Small intestine (tissue), 7 donors: ENCODE measurements around the gene SVEP1. TPM values are rescaled to one million over a fixed set of nuclear protein-coding genes. Genes with fewer than 3 reads are reported as not detected.
A peak's percentile ranks its signal among the peaks of the same experiment; 100 is the strongest.

Source experiments
- DNase-seq, 2 donors: peaks; one replicate each; pipeline versions ENCODE4 v3.0.0 to v3.0.0-alpha.2; 2013
- FAIRE-seq: peaks from 2 replicates; lab custom pipeline; 2012; peaks lifted over from hg19 to GRCh38; lab: Jason Lieb, UNC
- H3K27ac ChIP-seq, 3 donors: one replicate each; pipeline ENCODE4 v1.5.1; 2013; ENCODE audit warnings: low read length in 2 of 3, mild to moderate bottlenecking in 2 of 3, control low read depth in 1 of 3, inconsistent platforms in 1 of 3, low read depth in 1 of 3, moderate library complexity in 1 of 3
- H3K27me3 ChIP-seq, 3 donors: one replicate each; pipeline ENCODE4 v1.6.1; 2013; ENCODE audit warnings: low read length in 3 of 3, inconsistent platforms in 1 of 3; ENCODE audit not compliant: control insufficient read depth in 3 of 3, insufficient read depth in 3 of 3
- H3K36me3 ChIP-seq, 3 donors: one replicate each; pipeline ENCODE4 v1.6.1; 2013; ENCODE audit warnings: low read length in 3 of 3, inconsistent platforms in 1 of 3, low read depth in 1 of 3, mild to moderate bottlenecking in 1 of 3, moderate library complexity in 1 of 3; ENCODE audit not compliant: control insufficient read depth in 3 of 3, insufficient read depth in 2 of 3
- H3K4me1 ChIP-seq, 3 donors: one replicate each; pipeline ENCODE4 v1.6.1; 2013; ENCODE audit warnings: low read length in 2 of 3, inconsistent platforms in 1 of 3, low read depth in 1 of 3, mild to moderate bottlenecking in 1 of 3, moderate library complexity in 1 of 3; ENCODE audit not compliant: control insufficient read depth in 3 of 3, insufficient read depth in 2 of 3
- H3K4me3 ChIP-seq, 3 donors: one replicate each; pipeline ENCODE4 v1.5.1; 2013; ENCODE audit warnings: low read length in 3 of 3, control low read depth in 1 of 3, inconsistent platforms in 1 of 3, low read depth in 1 of 3, mild to moderate bottlenecking in 1 of 3, moderate library complexity in 1 of 3
- H3K9me3 ChIP-seq, 2 donors: one replicate each; pipeline ENCODE4 v1.6.1; 2013; ENCODE audit warnings: low read depth in 1 of 2, low read length in 1 of 2; ENCODE audit not compliant: control insufficient read depth in 2 of 2, insufficient read depth in 1 of 2
- WGBS, 3 donors: extraction: QIAGEN DNeasy Blood & Tissue Kit; methylation state at CpG; one replicate each; pipeline ENCODE4 v1.1.7; 2013; 5-methylcytosine and 5-hydroxymethylcytosine counted together
- polyA plus RNA-seq, 4 donors: library from polyadenylated mRNA; stranded (reverse) in 3 of 4; unstranded in 1 of 4; fragments of 200-250 nt in 3 of 4; fragments of 120-200 nt in 1 of 4; gene quantifications; one replicate each; pipeline versions ENCODE4 v1.2.1 to v1.2.3, GENCODE V29; 2013
- donor health status: healthy with polysubstance abuse.
- donor health status: control.
- donor health status: control.
- donor health status: Bipolar disorder and iron deficiency.
- donor health status: healthy.

The SVEP1 gene
- polyA plus RNA-seq, 4 donors: under 0.01 to 5.8 (median 2.3) TPM

DNA sequence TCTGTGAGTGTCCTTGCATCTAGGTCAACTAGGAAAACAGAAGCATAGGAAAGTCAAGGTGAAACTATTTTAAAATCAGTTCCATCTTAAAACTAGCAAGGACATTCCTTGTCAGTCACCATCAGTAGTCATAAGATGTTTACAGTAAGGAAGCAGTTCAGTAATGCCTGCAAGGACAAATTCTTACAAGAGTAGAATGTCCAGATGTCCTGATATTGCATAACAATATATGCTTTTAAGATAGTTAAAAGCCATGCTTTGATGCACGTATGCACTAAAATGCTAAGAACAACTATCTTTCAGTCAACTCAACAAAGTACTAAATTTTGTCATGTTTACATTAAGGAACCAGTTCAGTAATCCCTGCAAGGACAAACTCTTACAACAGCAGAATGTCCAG lies 11.3 kb upstream of the SVEP1 start:
- DNase-seq: no peak
- FAIRE-seq: no peak
- Histone ChIP-seq H3K27me3 (no peaks in the 10 kb centered on the region), H3K27ac (no peak overlapping the region), H3K4me3 (no peak overlapping the region), H3K9me3 (no peaks in the 10 kb centered on the region), H3K36me3 (no peaks in the 10 kb centered on the region), H3K4me1 (no peaks in the 10 kb centered on the region)
- WGBS, 3 donors: 79% methylated on average over 1 of the region's 1 CpG

DNA sequence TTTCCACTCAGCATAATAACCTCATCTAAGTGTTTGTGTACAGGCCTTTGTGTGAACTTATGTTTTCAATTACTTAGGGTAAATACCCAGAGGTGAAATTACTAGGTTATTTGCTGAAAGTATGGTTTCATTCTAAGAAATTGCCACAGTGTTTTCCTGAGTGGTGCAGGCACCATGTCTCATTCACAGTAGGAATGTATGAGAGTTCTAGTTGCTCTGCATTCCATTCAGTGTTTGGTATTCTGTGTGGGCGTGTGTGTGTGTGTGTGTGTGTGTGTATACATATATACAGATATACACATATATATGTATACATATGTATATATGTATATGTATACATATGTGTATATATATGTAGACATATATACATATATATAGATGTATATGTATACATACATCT lies 8.8 kb upstream of the SVEP1 start:
- DNase-seq (no peak), FAIRE-seq (no peak)
- H3K4me1 ChIP-seq: no peaks in the 10 kb centered on the region
- no peaks in the 10 kb centered on the region for H3K27me3 ChIP-seq
- no peak overlapping the region for H3K4me3 ChIP-seq
- no peak overlapping the region for H3K27ac ChIP-seq
- H3K36me3 ChIP-seq: no peaks in the 10 kb centered on the region
- 69 to 84% (median 75%) methylated on average over 1 of the region's 1 CpG for WGBS, 3 donors
- H3K9me3 ChIP-seq: no peaks in the 10 kb centered on the region

DNA sequence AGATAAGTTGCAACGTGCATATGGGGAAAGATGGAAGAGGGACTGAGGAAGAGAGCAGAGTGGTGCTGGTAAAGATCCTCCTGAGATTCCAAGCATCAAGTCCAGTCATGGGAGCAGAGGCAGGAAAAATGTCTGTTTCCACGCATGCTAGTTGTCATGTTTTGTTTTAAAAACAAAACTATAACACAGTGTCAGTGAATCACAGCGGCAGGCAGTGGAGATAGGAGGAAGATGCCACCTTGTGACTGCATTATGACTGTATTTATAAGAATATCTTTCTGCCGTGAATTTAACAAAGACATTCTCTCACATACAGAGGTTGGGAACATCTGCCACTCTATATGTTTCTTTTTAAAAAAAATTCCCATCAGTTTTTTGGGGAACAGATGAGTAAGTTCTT lies 3.7 kb upstream of the SVEP1 start:
- FAIRE-seq: no peak
- no peak for DNase-seq
- H3K27ac ChIP-seq: no peak overlapping the region

DNA sequence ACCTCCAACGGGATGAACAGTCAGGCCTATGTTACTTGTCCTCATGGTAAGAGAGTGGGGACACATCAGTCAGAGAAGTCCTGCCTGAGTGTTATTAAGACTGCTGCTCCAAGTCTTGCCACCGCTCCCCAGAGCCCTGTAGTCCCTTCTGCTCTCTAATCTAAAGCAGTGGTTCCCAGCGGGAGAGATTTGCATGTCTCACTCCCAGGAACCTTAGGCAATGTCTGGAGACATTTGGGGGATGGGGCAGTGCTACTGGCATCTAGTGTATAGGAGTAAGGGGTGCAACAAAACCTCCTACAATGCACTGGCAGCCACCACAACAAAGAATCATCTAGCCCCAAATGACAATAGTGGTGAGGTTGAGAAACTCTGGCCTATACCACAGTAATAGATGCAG lies 2.6 kb upstream of the SVEP1 start:
- H3K27me3 ChIP-seq: peaks cover 9 to 26% (median 10%) of the 10 kb centered on the region in 3 donors
- DNase-seq (no peak), FAIRE-seq (no peak)
- no peak overlapping the region for H3K4me3 ChIP-seq
- H3K27ac ChIP-seq: no peak overlapping the region
- H3K4me1 ChIP-seq: no peaks in the 10 kb centered on the region
- H3K36me3 ChIP-seq: no peaks in the 10 kb centered on the region
- 59 to 69% (median 68%) methylated on average over 3 of the region's 3 CpGs for WGBS, 3 donors
- H3K9me3 ChIP-seq: no peaks in the 10 kb centered on the region

More for the DNA sequence above, 3.7 kb upstream of the SVEP1 start:
- Histone ChIP-seq H3K27me3 (peaks cover 9 to 26% (median 10%) of the 10 kb centered on the region in 3 donors), H3K4me3 (no peak overlapping the region), H3K9me3 (no peaks in the 10 kb centered on the region), H3K4me1 (no peaks in the 10 kb centered on the region), H3K36me3 (no peaks in the 10 kb centered on the region)
- 45 to 47% (median 45%) methylated on average over 4 of the region's 4 CpGs for WGBS, 3 donors

DNA sequence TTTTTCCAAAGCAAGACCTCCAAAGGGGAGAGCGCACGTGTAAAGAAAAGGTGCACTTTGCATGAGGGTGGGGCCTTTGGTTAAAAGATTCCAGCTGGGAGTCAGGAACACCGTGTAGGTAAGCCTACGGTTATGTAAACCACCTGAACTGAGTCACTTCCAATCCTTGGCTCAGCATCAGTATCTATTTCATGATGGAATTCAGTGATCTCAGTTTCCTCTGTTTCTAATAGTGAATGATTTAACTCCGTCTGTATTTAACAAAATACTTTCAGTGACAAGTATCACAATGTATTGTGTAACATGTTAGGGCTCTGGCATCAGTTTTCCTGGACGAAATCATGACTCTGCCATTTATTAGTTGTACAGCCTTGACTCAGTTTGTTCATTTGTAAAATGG lies 1.3 kb upstream of the SVEP1 start:
- 53 to 64% (median 54%) methylated on average over 6 of the region's 6 CpGs for WGBS, 3 donors
- FAIRE-seq (no peak), DNase-seq (no peak)
- no peak overlapping the region for H3K27ac ChIP-seq
- H3K4me3 ChIP-seq: no peak overlapping the region
- H3K9me3 ChIP-seq: no peaks in the 10 kb centered on the region
- H3K27me3 ChIP-seq: peaks cover 9 to 26% (median 10%) of the 10 kb centered on the region in 3 donors
- no peaks in the 10 kb centered on the region for H3K36me3 ChIP-seq
- no peaks in the 10 kb centered on the region for H3K4me1 ChIP-seq

DNA sequence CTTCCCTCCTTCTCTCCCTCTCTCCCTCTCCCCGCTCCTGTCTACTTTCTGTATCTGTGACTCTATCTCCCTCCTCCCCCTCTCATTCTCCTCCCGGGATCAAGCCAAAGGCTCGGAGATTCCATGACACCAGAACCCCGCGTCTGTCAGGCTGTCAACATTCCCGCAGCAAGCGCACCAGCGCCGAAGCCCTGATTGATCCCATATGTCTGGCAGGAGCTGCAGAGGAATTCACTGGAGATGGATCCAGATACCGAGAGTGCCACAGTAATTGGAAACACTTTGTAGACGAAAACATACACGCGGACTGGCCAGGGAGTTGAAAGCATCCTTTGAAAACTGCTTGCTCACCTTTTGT lies 300 bp upstream of the SVEP1 start:
- no peaks in the 10 kb centered on the region for H3K36me3 ChIP-seq
- H3K27me3 ChIP-seq: peaks cover 9 to 26% (median 12%) of the 10 kb centered on the region in 3 donors
- H3K9me3 ChIP-seq: no peaks in the 10 kb centered on the region
- no peaks in the 10 kb centered on the region for H3K4me1 ChIP-seq
- H3K27ac ChIP-seq: peak overlapping the region in 2 of 3 donors; percentile 32 to 68
- no peak for FAIRE-seq
- DNase-seq: peak in 1 of 2 donors; percentile 30
- peak overlapping the region in 1 of 3 donors; percentile 55 for H3K4me3 ChIP-seq
- 2 to 5% (median 4%) methylated on average over 13 of the region's 13 CpGs for WGBS, 3 donors

DNA sequence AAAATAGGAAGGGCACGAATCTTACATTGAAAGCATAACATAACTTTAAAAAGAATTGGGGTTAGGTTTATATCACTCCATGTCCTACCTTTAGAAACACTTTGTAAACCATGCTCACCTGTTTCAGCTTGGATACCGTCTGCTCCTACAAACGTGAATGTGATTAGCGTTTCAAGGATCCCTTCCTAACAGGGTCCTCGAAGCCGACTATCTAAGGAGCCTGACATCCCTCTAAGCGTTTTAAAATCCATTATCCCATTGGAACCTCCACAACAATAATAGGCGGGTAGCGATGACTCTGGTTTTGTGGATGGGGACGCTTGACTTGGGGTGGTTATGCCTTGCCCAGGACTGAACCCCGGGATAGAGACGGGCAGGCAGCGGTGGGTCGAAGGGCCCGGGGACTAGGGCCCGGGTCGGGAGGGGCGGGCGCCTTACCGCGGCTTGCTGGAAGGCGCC lies 937 bp downstream of the SVEP1 start:
- peak overlapping the region in 2 of 3 donors; percentile 68 for H3K27ac ChIP-seq
- no peaks in the 10 kb centered on the region for H3K4me1 ChIP-seq
- WGBS, 3 donors: 9 to 14% (median 12%) methylated on average over 22 of the region's 22 CpGs
- no peaks in the 10 kb centered on the region for H3K9me3 ChIP-seq
- no peaks in the 10 kb centered on the region for H3K36me3 ChIP-seq
- FAIRE-seq (no peak), DNase-seq (peak in 1 of 2 donors; percentile 36)
- peak overlapping the region in 1 of 3 donors; percentile 55 for H3K4me3 ChIP-seq
- H3K27me3 ChIP-seq: peaks cover 9 to 26% (median 12%) of the 10 kb centered on the region in 3 donors

DNA sequence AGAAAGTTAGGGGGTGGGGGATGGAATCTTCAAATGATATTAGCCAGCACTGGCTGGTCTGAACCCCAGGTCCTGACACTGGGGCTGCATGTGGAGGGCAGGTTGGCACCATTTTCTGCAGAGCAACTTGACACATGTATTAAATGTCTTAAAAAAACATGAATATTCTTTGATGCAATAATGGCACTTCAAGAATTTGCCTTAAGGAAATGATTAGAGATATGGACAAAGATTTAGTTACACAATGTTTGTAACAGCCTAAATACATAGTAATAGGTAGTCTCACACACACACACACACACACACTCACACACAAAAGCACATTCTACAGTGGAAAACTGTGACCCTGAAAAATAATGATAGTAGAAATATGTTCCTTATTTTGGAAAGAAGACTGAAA lies 3.6 kb downstream of the SVEP1 start:
- no peak overlapping the region for H3K27ac ChIP-seq
- no peaks in the 10 kb centered on the region for H3K36me3 ChIP-seq
- H3K27me3 ChIP-seq: peaks cover 9 to 22% (median 12%) of the 10 kb centered on the region in 3 donors
- no peak overlapping the region for H3K4me3 ChIP-seq
- DNase-seq (no peak), FAIRE-seq (no peak)
- H3K4me1 ChIP-seq: no peaks in the 10 kb centered on the region
- no peaks in the 10 kb centered on the region for H3K9me3 ChIP-seq

DNA sequence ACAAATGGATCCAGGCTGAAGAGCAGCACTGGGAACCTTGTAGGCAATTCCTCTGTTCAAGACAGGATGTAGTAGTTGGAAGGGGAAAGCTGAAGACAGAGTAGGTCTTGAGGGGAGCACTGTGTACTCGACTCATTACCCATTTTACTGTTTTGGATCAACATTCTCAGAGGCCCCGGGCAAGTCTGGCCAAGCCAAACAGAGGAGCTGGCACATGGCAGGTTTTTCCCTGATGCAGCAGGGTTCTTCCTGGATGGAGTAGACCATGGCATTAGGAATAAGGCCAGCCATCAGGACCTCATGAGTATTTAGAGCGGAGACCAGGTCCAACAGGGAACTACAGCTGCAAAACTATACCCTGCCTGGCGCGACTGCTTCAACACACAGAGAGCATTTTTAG lies 4.4 kb downstream of the SVEP1 start:
- Histone ChIP-seq H3K9me3 (no peaks in the 10 kb centered on the region), H3K27ac (no peak overlapping the region), H3K36me3 (no peaks in the 10 kb centered on the region), H3K4me3 (no peak overlapping the region), H3K4me1 (no peaks in the 10 kb centered on the region), H3K27me3 (peaks cover 8 to 16% (median 9%) of the 10 kb centered on the region in 3 donors)
- WGBS, 3 donors: 85 to 90% (median 86%) methylated on average over 5 of the region's 5 CpGs
- FAIRE-seq: no peak
- DNase-seq: no peak
